A549 (cell line): Measurements from ENCODE around the gene BEAN1. TPM values are rescaled to one million over a fixed set of nuclear protein-coding genes. Genes with fewer than 3 reads are reported as not detected.
"Not testable (repeated sequence)": the region's sequence is repeated elsewhere in the genome, so short reads cannot be mapped to it uniquely, and the experiment has no call there.

Experiments used
- ATAC-seq, 2 experiments: fragments of 200-7000 bp in 1 of 2; fragments of >200 bp in 1 of 2; cut with Nextera tagmentation in 1 of 2; cut with Tn5 transposase in 1 of 2; 3 replicates each; pipeline versions ENCODE4 v1.8.0 to v1.9.1; 2018 to 2020; ENCODE audit warnings: mild to moderate bottlenecking in 1 of 2, moderate library complexity in 1 of 2
- CTCF ChIA-PET: fragments of 300-600 bp; sonication (Branson Sonifier 250); formaldehyde crosslinking; extraction: SDS; loops from one replicate; lab custom pipeline; 2021; ENCODE audit warnings: antibody characterized with exemption, inconsistent platforms; lab: Yijun Ruan, JAX
- POLR2A ChIA-PET: fragments of 350-600 bp; formaldehyde crosslinking; extraction: SDS; loops from one replicate; lab custom pipeline; 2021; ENCODE audit warnings: antibody characterized with exemption, inconsistent platforms; lab: Yijun Ruan, JAX
- DNase-seq, 2 experiments: peaks; one replicate each; pipeline versions ENCODE4 v3.0.0 to v3.0.0-alpha.2; 2011 to 2016; ENCODE audit warnings: low read depth in 1 of 2, low spot score in 1 of 2
- FAIRE-seq: peaks from 2 replicates; lab custom pipeline; 2011; peaks lifted over from hg19 to GRCh38; lab: Jason Lieb, UNC
- H3K27ac ChIP-seq, 2 experiments: fragments of >200 bp; sonication (Bioruptor Twin); formaldehyde crosslinking; 3 replicates each; pipeline ENCODE4 v1.5.1; 2016 to 2017
- H3K4me1 ChIP-seq: fragments of >200 bp; sonication (Bioruptor Twin); formaldehyde crosslinking; 3 replicates; pipeline ENCODE4 v1.6.1; 2016
- H3K4me2 ChIP-seq: fragments of >200 bp; sonication (Bioruptor Twin); formaldehyde crosslinking; 3 replicates; pipeline ENCODE4 v1.6.1; 2016
- H3K4me3 ChIP-seq: fragments of >200 bp; sonication (Bioruptor Twin); formaldehyde crosslinking; 3 replicates; pipeline ENCODE4 v1.5.1; 2016
- H3K9me3 ChIP-seq: fragments of >200 bp; sonication (Bioruptor Twin); formaldehyde crosslinking; 3 replicates; pipeline ENCODE4 v1.6.1; 2016
- ATOH8 ChIP-seq: fragments of 250-450 bp; sonication (Bioruptor Pico); IDR thresholded peaks from 2 replicates; pipeline ENCODE4 v1.5.0; 2020; ENCODE audit warnings: low read depth, mild to moderate bottlenecking, moderate library complexity
- BHLHE40 ChIP-seq: IDR thresholded peaks from 2 replicates; pipeline ENCODE4 v1.6.1; 2012; ENCODE audit warnings: low read depth, low read length, inconsistent platforms
- CBX2 ChIP-seq: fragments of 200-600 bp; sonication (generic); IDR thresholded peaks from 2 replicates; pipeline ENCODE4 v1.6.1; 2016; ENCODE audit warnings: low read depth, mild to moderate bottlenecking, borderline replicate concordance
- CBX8 ChIP-seq: fragments of 200-600 bp; sonication (generic); IDR thresholded peaks from 2 replicates; pipeline ENCODE4 v1.6.1; 2016
- CHD2 ChIP-seq: fragments of 150-350 bp; IDR thresholded peaks from 2 replicates; pipeline ENCODE4 v1.6.1; 2014; ENCODE audit warnings: low read length; ENCODE audit not compliant: partially characterized antibody
- CTCF ChIP-seq: fragments of >200 bp; sonication (Bioruptor Twin); formaldehyde crosslinking; IDR thresholded peaks from 3 replicates; pipeline ENCODE4 v1.5.1; 2016
- ELK1 ChIP-seq: fragments of 150-350 bp; IDR thresholded peaks from 2 replicates; pipeline ENCODE4 v1.6.1; 2014; ENCODE audit warnings: low read depth, mild to moderate bottlenecking, low read length
- FOXS1 ChIP-seq: fragments of 250-450 bp; sonication (Bioruptor Pico); IDR thresholded peaks from 2 replicates; pipeline ENCODE4 v1.5.0; 2020; ENCODE audit warnings: mild to moderate bottlenecking, moderate library complexity
- GATA3 ChIP-seq: IDR thresholded peaks from 2 replicates; pipeline ENCODE4 v1.6.1; 2012; ENCODE audit warnings: borderline replicate concordance
- HEYL ChIP-seq: fragments of 250-450 bp; sonication (Bioruptor Pico); IDR thresholded peaks from 2 replicates; pipeline ENCODE4 v1.8.0; 2021; ENCODE audit warnings: mild to moderate bottlenecking, moderate library complexity
- KDM1A ChIP-seq: fragments of 200-600 bp; sonication (generic); IDR thresholded peaks from 2 replicates; pipeline ENCODE4 v1.6.1; 2016; ENCODE audit warnings: low read depth, mild to moderate bottlenecking
- MAX ChIP-seq: IDR thresholded peaks from 2 replicates; pipeline ENCODE4 v1.6.1; 2012
- MAZ ChIP-seq: fragments of 150-350 bp; IDR thresholded peaks from 2 replicates; pipeline ENCODE4 v1.6.1; 2014; ENCODE audit warnings: antibody characterized with exemption, low read depth, low read length, borderline replicate concordance
- PBX3 ChIP-seq: IDR thresholded peaks from 2 replicates; pipeline ENCODE4 v1.6.1; 2012
- POLR2AphosphoS2 ChIP-seq: conservative IDR thresholded peaks from 2 replicates; pipeline ENCODE4 v1.6.1; 2012; ENCODE audit warnings: low read length, improper control_type of control experiment, inconsistent platforms
- RCOR1 ChIP-seq: fragments of 150-350 bp; IDR thresholded peaks from 2 replicates; pipeline ENCODE4 v1.6.1; 2014; ENCODE audit warnings: antibody characterized with exemption, low read length, low read depth
- RNF2 ChIP-seq: fragments of 200-600 bp; sonication (generic); IDR thresholded peaks from 2 replicates; pipeline ENCODE4 v1.6.1; 2016; ENCODE audit warnings: low read depth, mild to moderate bottlenecking, antibody characterized with exemption, moderate library complexity, borderline replicate concordance
- SMC3 ChIP-seq: fragments of >200 bp; sonication (Bioruptor Twin); formaldehyde crosslinking; IDR thresholded peaks from 3 replicates; pipeline ENCODE4 v1.6.1; 2018; ENCODE audit warnings: inconsistent platforms
- SREBF2 ChIP-seq: fragments of 450-650 bp; IDR thresholded peaks from 2 replicates; pipeline ENCODE4 v1.6.1; 2014; ENCODE audit warnings: mild to moderate bottlenecking, moderate library complexity
- TFCP2L1 ChIP-seq: fragments of 250-450 bp; sonication (Bioruptor Pico); IDR thresholded peaks from 2 replicates; pipeline ENCODE4 v1.5.0; 2021; ENCODE audit warnings: mild to moderate bottlenecking
- ZNF302 ChIP-seq: fragments of 250-450 bp; sonication (Bioruptor Pico); IDR thresholded peaks from 2 replicates; pipeline ENCODE4 v1.9.0; 2021; ENCODE audit warnings: inconsistent platforms, mild to moderate bottlenecking, moderate library complexity
- WGBS: methylation state at CpG from one replicate; pipeline ENCODE4 v1.1.6; 2017; ENCODE audit errors: missing lambda C conversion rate; 5-methylcytosine and 5-hydroxymethylcytosine counted together
- polyA plus RNA-seq, 4 experiments: library from polyadenylated mRNA; depleted of rRNA in 3 of 4; stranded (reverse); fragments of >200 nt; fragmentation: RNase III in 1 of 4; extraction: RNeasy Plus Mini Kit Qiagen cat#74134 plus additional on column Dnase treatment in 1 of 4; gene quantifications; 2 replicates in 3 of 4; 3 replicates in 1 of 4; pipeline ENCODE4 v1.2.3, GENCODE V29; 2011 to 2017

Gene BEAN1
- polyA plus RNA-seq, 2 of the 4 experiments (the other 2 are of a cell fraction), result 0.98 to 1.7 TPM

- peak; percentile 39; the same call in 1 of the 2 replicates for TF ChIP-seq PBX3
- TF ChIP-seq, all 56 proteins: peak for 6
Measured at GRCh38 chr16:66513111-66513723, 86.1 kb downstream of the BEAN1 start (continued).

- H3K27ac ChIP-seq, result peak overlapping the region in 1 of 2 experiments; percentile 95; a peak in 4 of 6 replicates
- H3K4me3 ChIP-seq, DNase-seq, H3K4me2 ChIP-seq: not testable (repeated sequence)
- H3K4me1 ChIP-seq, result peaks cover 79% of the 10 kb centered on the region
- TF ChIP-seq HEYL (CRISPR knock-in tag) (0 out of 2 replicates have a peak, but pooled peaks have one; percentile 57), ZNF302 (CRISPR knock-in tag) (0 out of 2 replicates have a peak, but pooled peaks have one; percentile 12)
- TF ChIP-seq, all 56 proteins: peak for 2; not testable (repeated sequence) for 54
- over 99% methylated on average over 7 of the region's 17 CpGs for WGBS
- ATAC-seq, FAIRE-seq, POLR2A ChIA-PET, H3K9me3 ChIP-seq: not testable (repeated sequence)
- CTCF ChIA-PET, result interaction anchor here (2.0 to 2.4 kb wide), 2 partner anchors 33 to 107 kb away, joined by 14 to 41 read pairs; no protein-coding TSS in a partner anchor
Measured at GRCh38 chr16:66514391-66514790, 87.3 kb downstream of the BEAN1 start.

GRCh38 chr16:66514980-66515595 lies 88.0 kb downstream of the BEAN1 start:
- Histone ChIP-seq H3K4me2 (peak overlapping the region; percentile 75; the same call in 2 of the 3 replicates), H3K27ac (peak overlapping the region; percentile 92 to 95), H3K4me1 (peaks cover 72% of the 10 kb centered on the region)
- 90% methylated on average over 10 of the region's 10 CpGs for whole genome bisulfite sequencing
- not testable (repeated sequence) for FAIRE-seq, DNase-seq, H3K9me3 ChIP-seq, ATAC-seq, H3K4me3 ChIP-seq
- POLR2A ChIA-PET, result interaction anchor here (1.0 kb wide), 1 partner anchor 37 kb away, joined by 3 read pairs; the partner anchor contains the start of gene CKLF
- CTCF ChIA-PET, result interaction anchor here (0.6 to 2.4 kb wide), 26 partner anchors 9 to 156 kb away, joined by 3 to 41 read pairs (median 4); no protein-coding TSS in a partner anchor

GRCh38 chr16:66515596-66516508 lies 88.8 kb downstream of the BEAN1 start:
- ChIA-PET CTCF (interaction anchor here (0.6 to 2.4 kb wide), 29 partner anchors 8 to 352 kb away, joined by 3 to 41 read pairs (median 3); no protein-coding TSS in a partner anchor), POLR2A (interaction anchor here (1.0 kb wide), 1 partner anchor 37 kb away, joined by 3 read pairs; the partner anchor contains the start of gene CKLF)
- no peaks in the 10 kb centered on the region for H3K9me3 ChIP-seq
- peak overlapping the region; percentile 92 to 95 for H3K27ac ChIP-seq
- DNase-seq, result peak; percentile 44 to 81
- no peak for FAIRE-seq
- H3K4me1 ChIP-seq, result peaks cover 64% of the 10 kb centered on the region
- WGBS, result 37% methylated on average over 12 of the region's 12 CpGs
- peak overlapping the region; percentile 18; the same call in 1 of the 3 replicates for H3K4me3 ChIP-seq
- peak; percentile 30 to 58 for ATAC-seq
- peak overlapping the region; percentile 75 for H3K4me2 ChIP-seq
- TF ChIP-seq CHD2 (no peak), ZNF302 (CRISPR knock-in tag) (no peak), ELK1 (no peak), MAZ (no peak), SMC3 (peak; percentile 71), RCOR1 (no peak), GATA3 (peak; percentile 55; the same call in 1 of the 2 replicates), POLR2AphosphoS2 (no peak), CTCF (peak; percentile 70), HEYL (CRISPR knock-in tag) (no peak), TFCP2L1 (CRISPR knock-in tag) (no peak), CBX2 (no peak), CBX8 (no peak), RNF2 (no peak), ATOH8 (CRISPR knock-in tag) (peak; percentile 51; the same call in 1 of the 2 replicates), BHLHE40 (no peak), SREBF2 (no peak), MAX (peak; percentile 89), KDM1A (peak; percentile 68; the same call in 1 of the 2 replicates), FOXS1 (peak; percentile 58; the same call in 1 of the 2 replicates)
